ENCODE measurements around the gene CCDC201.

Gene CCDC201

DNA sequence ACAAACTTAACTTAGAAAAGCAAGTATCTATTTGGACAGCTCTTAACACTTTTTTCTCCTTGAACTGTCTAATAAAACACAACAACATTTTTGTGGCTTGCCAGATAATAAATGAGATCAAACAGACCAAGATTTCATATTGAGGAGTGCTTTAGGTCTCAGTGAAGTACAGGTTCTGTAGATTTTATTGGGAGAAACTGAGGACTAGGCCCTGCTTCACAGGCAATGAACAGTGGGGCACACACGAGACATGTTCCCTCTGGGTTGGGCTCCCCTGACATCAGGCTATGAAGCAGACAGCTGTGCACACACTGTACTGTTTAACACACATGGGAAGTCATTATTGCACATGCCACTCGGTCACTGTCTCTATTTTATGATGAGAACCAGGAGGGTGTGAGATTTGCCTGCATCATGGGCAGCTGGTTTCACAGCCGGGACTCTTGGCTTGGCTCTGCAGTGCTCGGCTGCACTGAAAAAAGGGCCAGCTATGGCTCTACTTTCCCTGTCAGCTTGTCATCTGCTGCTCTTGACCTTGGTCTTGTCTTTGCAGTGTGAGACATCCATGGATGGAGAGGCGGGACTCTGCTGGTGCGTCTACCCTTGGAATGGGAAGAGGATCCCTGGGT, 19.6 kb upstream of the CCDC201 start:
- DNase-seq: no peak

DNA sequence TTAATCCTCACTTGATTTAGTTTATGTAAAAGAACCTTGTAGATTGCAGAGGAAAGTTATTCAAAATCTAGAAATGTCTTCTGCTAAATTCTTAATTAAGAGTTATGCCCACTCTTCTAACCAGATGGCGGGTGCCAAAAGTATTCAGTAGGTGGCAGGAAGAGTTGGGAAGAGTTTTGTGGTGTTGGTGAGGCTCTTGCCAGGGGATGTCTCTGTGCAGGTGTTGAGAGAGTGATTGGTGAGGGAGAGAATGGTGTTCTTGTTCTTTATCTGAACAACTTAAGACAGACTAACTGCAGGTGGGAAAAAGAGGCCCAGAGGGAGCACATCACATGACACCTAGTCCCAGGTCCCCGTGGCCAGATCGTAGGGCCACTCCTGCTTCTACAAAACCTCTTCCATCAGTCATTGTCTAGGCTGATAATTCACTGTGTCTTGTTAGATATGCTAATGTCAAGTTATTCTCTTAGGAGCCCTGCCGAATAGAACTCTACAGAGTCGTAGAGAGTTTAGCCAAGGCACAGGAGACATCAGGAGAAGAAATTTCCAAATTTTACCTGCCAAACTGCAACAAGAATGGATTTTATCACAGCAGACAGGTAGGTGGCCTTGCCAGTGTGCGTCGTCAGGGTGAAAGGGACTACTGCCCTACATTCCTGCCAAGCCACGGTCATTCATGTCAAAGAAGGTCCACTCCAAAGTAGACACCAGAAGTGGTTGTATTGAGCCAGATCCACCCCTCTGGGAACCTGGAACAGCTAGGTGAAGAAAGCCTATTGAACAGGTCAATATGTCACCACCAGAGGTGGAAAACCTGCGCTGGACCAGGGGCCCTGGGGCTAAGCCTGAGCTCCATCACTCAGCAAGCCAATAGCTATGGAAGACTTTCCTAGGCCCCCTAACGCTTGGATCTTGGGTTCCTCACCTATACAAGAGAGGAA, 18.9 kb upstream of the CCDC201 start:
- no peak for DNase-seq

GRCh38 chr7:45890902-45891461, 18.1 kb upstream of the CCDC201 start:
- DNase-seq: no peak

GRCh38 chr7:45890125-45890901, 17.4 kb upstream of the CCDC201 start:
- no peak for DNase-seq

DNA sequence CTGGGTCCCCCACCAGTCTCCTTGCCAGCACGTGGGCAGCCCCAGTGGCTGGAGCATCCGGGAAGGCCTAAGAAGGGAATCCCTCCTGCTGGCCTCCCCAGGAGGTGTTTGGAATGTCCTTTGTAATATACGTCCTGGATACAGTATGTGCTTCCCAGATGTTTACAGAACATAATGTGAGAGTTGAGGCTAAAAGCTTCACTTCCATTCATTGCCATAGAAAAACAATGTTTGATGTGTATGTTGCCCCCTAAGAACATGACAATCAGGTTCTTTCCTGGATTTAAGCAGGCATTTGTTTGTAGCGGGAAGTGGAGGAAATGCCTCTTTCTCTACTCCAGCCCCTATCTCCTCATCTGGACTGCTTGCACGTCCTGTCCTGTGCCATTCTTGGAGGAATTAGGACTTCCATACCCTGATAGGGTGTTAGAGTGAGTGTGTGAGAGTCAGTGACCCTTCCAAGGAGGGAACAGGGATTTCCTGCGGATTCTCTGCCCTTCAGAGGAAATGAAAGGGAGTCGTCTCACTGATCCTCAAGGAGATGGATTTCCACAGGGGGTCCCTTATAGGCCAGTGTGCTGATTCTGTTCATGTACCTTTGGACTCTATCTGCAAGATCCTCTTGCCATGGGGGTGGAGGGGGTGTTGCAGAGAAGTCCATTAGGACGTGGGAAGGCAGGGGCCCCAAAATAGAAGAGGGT, 16.6 kb upstream of the CCDC201 start:
- no peak for DNase-seq

DNA sequence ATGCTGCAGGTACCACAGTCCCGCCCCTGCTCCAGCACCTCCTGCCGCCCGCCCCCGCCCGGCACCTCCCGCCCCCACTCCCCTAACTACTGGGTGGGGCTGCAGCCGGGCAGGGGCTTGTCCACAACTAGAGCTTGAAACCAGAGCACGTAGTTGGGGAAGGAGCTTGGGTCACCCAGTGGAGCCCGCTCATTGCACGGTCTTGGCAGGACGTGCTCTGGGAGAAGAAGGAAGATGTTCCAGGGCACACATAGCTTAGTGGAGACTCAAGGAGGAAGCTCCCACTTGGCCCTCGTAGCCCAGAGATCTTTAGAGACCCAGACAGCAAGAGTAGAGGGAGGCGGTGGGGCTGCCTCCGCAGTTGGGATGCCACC, 16.1 kb upstream of the CCDC201 start:
- no peak for DNase-seq

GRCh38 chr7:45888185-45888992, 15.5 kb upstream of the CCDC201 start, which contains the start of gene IGFBP1:
TSS of gene IGFBP1 (plus strand) at chr7:45888488. CDS start at chr7:45888653, 165 bp downstream.
- no peak for DNase-seq

DNA sequence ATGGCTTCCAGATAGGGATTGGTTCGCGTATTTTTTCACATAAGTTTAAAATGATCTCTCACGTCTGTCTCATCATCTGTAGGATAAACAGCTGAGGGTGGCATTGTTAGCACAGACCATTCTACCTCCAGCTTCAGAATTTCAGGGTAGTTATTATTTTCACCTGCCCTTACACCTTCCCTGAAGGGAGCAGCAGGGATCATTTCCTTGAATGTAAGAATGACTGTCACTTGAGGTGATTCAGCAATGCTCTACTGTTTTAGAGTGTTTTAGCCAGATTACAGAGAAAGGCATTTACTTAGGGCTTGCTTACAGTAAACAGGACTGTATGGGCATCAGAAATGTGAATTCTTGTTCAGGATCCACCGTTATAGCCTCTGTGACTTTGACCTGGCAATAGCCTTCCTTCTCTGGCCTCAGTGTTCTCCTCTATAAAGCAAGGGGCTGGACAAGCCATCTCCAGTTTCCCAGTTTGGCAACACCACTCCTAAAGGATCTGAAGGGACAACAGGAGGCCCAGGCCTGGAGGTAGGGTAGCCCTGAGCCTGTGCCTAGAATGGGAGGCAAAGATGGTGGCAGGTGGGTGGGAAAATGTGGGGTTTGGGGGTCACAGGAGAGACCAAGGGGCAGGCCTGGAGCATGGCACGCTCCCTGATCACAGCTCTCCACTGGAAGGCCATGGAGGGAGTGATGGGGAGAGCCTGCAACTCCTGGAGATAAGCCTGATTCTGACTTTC, 14.2 kb upstream of the CCDC201 start:
- no peak for DNase-seq

GRCh38 chr7:45885264-45885882, 12.5 kb upstream of the CCDC201 start:
- no peak for DNase-seq

GRCh38 chr7:45884136-45884535, 11.3 kb upstream of the CCDC201 start:
- no peak for DNase-seq

GRCh38 chr7:45882465-45882810, 9.6 kb upstream of the CCDC201 start:
- DNase-seq: peak; percentile 86

DNA sequence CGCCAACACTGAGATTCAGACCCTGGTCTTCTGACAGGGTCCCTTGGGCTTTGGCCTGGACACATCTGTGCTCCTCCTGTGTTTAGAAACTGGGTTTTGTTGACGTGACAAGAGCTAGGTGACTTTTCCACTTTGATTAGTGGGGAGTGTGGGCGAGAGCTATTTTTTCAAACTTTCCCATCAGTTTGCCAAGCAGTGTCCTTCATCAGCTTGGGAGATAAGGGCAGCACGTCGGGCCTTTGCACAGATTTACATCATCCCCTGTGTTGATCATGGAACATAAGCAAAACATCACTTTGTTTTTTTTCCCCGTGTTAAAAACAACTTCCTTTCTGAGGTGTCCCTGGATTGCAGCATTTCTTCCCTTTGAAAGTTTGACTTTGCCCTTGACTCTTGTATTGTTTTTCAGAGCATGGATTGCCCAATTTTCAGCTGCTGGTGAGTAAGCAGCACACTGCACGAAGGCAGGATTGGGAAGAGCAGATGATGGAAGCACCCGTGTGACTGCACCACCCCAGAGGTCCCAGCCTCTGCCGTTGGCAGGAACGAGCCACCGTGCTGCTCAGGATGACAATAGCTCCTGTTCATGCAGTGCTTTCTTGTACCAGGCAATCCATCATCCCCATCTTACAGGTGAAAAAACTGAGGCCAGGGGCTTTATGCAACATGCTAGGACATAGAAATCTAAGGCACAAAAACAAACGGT, 9.0 kb upstream of the CCDC201 start:
- no peak for DNase-seq

- no peak for DNase-seq
Measured at GRCh38 chr7:45881280-45881758, 8.4 kb upstream of the CCDC201 start.

DNA sequence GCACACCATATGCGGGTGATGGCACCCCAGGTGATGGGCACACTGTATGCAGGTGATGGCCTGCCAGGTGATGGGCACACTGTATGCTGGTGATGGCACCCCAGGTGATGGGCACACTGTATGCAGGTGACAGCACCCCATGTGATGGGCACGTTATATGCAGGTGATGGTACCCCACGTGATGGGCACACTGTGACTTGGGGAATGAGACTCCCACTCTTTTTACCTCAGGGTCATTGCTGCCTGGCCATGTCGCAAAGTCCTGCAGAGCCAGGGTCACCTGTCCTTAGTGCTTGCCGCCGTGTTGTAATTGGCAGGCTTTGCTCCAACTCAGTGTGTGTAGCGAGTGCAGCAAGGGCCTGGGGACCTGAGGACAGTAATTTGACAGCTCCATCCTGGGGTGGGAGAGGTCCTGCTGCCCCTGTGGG, 7.6 kb upstream of the CCDC201 start:
- no peak for DNase-seq

DNA sequence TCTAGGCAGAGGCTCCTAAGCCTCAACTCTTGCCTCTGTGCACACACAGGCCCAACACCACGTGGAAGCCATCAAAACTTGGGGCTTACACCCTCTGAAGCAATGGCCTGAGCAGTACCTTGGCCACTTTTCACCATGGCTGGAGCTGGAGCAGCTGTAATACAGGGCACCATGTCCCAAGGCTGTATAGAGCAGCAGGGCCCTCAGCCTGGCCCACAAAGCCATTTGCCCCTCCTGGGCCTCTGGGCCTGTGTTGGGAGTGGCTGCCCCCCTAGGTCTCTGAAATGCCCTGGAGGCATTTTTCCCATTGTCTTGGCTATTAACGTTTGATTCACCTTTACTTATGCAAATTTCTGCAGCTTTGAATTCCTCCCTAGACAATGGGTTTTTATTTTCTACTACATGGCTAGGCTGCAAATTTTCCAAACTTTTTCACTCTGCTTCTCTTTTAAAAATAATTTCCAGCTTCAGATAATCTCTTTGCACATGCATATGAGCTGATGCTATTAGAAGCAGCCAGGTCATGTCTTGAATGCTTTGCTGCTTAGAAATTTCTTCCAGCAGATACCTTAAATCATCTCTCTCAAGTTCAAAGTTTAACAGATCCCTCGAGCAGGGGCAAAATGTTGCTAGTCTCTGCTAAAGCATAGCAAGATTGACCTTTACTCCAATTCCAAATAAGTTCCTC, 5.7 kb upstream of the CCDC201 start:
- no peak for DNase-seq

DNA sequence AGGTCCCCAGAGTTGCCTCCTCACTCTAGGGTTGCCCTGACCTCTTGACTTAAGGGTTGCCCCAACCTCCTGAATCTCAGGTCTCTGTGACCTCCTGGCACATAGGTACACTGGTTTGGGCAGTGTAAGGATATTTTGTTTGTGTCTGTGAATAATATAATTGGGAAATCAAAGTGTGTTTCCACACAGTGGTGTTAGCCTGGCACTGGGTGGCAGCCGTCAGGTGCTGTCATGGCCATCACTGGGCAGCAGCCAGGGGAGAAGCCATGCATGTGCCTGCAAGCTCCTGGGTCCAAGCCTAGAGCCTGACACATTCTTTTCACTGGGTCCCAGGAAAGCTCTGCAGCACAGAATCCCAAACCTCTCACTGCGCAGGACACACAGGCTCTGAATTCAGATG, 3.6 kb upstream of the CCDC201 start:
- DNase-seq: no peak

DNA sequence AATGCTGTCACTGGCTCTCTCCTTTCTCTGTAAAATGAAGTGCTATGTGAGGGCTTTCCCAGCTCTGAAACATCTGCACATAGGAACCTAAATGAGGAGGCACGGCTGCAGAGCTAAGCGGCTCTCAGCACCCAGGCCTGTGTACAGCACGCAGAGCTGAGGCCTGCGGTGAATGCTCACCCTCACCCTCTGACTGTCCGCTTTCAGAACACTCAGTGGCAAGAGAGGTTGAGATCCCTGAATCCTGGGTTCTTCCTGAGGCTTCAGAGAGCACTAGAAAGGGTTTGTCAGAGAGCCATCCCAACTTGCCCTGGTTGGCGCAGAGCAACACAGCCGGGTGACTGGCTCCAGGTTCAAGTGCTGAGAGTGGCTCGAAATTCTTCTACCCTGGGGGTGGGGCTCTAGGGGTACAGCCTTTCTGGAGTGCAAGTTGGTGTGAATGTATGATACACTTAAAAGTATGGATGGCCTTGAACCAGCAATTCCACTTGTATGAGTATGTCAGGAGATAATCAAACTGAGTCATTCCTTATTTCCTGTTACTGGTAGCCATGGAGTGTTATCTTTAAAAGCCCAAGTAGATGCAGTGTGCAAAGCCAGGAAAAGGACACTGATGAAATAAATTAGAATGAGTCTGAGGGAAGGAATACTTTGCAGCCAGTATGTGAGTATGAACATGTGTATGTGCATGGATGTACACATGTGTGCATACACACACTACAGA, 1.7 kb upstream of the CCDC201 start:
- no peak for DNase-seq

- DNase-seq: peak; percentile 40
Measured at GRCh38 chr7:45873355-45873754, 473 bp upstream of the CCDC201 start.

Data from NCI-H2029 (cell line).